ENCODE data around the gene DICER1.
"Not testable (repeated sequence)": the region's sequence is repeated elsewhere in the genome, so short reads cannot be mapped to it uniquely, and the experiment has no call there.

Gene DICER1

DNA sequence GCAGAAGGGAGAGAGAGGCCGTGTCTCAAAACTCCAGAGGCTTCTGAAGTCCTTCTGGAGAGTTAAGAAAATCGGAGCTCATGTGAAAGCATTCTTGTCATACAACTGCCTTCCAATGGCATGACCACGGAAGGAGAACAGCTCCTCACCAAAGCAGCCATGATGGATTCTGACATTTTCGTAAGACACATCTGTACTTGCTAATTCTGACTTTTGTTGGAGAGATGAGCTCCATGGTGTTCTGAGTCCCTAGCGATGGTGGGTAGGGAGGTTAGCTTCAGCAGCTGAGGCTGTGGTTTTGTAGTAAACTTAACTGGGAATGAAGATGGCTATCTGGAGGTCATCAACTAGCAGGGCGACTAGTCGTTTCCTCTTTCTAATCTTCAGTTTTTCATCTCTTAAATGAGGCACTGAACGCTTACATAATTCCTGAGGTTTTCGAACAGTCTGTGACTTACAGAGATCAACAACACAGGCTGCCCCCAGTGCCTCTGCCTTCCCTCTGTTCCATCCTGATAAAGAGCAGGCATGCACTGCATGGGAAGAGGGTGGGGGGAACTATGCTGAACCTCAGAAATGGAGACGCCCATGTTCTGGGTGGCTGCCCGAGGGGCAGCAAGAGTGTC, 28.6 kb upstream of the DICER1 start:
- no peak for DNase-seq (ENCODE audit: low spot score)

DNA sequence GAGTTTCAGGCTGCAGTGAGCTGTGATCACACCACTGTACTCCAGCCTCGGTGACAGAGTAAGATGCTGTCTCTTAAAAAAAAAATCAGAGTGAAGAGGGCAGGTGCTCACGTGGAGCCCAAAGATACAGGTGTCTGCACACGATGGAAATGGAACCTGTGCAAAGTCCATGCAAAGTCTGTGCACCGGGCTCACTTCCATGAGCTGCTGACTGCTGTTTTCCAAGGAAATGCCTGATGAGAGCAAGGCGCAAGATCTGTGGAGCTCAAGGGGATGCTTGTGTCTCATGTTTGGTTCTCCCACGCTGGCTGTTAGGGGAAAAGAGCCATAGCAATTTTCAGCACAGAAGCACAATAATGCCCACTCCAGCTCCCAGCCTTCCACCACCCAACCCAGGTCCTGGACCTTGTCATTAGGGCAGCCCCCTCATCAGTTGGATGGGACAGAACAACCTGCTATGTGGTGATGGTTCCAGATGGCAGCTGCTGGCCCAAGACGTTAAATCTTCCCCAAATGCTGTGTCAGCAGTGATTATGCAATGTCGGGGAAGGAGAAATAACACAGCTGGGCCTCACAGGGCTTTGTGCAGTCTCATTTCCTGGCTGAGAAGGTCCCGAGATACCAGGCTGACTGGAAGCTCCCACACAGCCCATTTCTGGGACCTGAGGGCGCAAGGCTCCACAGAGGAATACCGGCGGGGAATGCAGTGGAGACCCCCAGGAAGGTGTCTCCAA, 27.9 kb upstream of the DICER1 start:
- no peak for DNase-seq (ENCODE audit: low spot score)

DNA sequence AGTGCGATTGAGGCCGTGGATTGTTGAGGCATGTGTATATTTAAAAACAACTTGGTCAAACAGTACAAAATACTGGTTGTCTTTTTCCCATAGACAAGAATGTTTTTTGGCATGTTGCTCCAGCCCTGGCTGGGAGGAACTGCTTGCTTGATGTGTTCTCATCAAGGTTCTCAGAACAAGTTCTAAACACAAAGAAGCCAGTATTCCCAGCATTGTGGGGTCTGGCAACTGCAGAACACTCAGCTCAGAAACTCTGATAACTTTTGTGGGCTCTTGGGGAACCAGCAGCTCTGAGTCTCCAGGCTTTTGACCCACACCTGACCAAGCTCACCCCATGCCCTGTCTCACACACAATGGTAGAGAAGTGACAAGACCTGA, 27.1 kb upstream of the DICER1 start:
- DNase-seq (ENCODE audit: low spot score) = no peak

DNA sequence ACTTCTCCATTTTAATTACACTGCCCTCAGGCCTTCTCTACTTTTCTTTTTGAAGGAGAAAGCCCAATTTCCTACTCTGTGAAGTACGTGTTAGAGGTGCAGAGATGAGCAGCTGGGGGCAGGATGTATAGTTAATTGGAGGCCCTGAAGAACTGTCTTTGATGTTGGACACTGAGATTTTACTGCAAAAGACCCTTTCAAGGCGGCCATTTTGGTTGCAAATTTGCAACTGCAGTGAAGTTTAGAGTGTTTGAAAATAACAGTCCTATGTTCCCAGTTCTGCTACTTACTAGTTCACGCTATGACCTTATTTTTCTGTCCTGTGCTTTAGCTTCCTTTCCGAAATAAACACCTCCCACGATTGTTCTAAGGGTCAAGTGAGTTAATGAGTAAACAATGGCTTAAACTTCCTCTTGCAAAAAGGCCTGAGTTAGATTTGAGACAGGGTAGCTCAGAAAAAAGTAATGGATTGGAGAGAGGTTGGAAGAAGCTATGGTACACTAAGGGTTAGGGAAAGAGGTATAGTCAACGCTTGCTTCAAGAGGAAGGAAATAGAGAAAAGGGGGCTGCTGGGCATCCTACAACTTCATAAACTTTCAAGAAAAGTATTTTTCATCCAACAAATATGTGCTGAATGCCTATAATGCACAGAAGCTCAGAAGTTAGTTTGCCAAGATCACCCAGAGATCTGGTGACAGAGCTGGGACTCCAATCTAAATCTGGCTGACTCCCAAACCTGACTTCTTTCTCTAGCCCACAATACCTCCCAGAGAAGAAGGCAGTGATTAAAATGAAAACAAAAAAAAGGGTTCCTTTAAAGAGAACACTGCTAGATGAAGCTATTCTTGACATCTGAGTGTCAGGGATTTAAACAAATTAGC, 26.4 kb upstream of the DICER1 start:
- no peak for DNase-seq (ENCODE audit: low spot score)

DNA sequence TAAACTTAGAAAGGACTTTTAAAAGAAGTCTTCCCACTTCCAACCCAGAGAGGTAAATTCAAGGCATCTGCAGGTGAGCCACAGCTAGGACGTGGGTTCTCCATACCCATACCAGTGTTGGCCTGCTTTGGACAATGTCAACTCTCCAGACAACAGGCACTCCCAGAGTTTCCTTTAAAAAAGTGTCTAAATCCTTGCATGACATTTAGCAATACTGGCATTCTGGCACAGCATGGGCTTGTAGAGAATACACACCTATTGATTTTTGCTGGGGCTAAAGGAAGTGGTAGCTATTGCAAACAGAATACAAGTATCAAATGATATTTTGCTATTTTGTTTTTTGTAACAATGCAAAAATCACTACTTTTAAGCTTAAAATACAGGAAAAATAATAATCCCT, 25.8 kb upstream of the DICER1 start:
- no peak for DNase-seq (ENCODE audit: low spot score)

DNA sequence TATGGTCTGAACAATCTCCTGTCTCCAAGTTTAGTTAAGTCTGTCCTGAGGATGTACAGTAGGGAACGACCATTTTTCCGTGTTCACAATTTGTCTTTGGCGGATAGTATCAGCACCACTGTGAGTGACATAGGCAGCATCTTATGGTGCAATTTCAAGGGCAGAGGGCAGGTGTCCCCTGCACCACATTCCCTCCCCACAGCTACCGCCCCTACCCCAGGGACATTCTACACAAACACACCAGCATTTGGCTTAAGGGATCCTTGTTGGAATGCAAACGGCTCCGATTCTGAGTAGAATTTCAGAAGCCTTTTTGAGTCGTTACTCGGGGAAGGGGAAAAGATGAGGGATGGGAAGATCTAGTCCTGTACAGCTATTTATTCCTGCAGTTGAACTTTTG, 25.1 kb upstream of the DICER1 start:
- no peak for DNase-seq (ENCODE audit: low spot score)

DNA sequence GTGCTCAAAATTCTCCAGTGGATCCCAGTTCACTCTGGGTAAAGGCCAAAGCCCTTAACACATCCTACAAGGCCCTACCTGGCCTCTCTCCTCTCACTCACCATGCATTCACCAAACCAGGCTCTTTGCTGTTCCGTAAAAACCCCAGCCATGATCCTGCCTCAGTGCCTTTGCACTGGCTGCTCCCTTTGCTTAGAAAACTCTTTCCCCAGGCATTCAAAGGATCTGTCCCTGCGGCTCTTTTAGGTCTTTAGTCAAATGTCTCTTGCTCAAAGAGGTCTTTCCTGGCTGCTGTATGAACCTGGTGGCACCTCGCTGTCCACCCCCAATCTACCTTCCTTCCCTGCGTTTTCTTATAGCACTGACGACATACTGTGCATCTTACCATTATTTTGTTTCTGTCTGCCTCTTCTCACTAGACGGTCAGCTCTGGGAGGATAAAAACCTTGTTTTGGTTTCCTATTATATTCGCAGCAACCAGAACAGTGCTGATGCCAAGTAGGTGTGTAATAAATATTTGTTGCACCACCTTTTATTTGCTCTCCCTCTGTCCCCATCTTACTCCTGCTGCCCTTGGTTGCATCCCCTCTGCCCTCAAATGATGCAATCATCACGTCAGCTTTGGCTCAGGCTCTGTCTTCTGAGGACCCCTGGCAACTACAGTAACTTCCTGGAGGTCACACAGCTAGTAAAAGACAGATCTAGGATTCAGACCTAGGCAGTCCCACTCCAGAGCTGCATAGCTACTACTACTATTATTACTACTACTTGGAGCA, 23.8 kb upstream of the DICER1 start:
- DNase-seq (ENCODE audit: low spot score) = no peak

DNA sequence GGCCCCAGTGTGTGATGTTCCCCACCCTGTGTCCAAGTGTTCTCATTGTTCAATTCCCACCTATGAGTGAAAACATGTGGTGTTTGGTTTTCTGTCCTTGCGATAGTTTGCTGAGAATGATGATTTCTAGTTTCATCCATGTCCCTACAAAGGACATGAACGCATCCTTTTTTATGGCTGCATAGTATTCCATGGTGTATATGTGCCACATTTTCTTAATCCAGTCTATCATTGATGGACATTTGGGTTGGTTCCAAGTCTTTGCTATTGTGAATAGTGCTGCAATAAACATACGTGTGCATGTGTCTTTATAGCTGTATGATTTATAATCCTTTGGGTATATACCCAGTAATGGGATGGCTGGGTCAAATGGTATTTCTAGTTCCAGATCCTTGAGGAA, 18.3 kb upstream of the DICER1 start:
- not testable (repeated sequence) for DNase-seq (ENCODE audit: low spot score)

DNA sequence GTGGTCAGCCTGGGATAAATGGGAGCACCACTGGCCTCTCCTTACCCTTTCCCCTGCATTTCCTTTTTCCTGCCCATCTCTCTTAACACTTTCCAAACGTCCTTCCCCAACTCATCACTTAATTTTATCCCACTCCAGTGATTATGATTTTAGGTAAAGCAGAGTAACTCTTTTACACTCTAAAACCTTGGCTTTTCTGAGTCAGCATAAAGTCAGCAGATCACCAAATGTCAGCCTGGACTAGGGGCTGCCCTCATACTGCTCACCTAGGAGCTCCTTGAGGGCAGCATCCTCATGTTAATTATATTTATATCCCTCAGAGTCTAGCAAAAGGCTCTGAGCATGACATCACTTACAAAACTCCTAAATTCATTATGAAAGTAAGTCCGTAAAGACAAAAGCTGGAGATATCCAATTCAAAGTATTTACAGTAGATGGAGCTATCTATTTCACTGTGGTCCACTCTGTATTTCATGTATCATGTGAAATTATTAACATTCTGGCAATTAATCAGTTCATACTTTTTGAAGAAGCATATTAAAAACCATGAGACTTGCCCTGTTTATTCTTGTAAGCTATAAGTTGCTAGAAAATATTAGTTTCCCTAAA, 17.0 kb upstream of the DICER1 start:
- no peak for DNase-seq (ENCODE audit: low spot score)

DNA sequence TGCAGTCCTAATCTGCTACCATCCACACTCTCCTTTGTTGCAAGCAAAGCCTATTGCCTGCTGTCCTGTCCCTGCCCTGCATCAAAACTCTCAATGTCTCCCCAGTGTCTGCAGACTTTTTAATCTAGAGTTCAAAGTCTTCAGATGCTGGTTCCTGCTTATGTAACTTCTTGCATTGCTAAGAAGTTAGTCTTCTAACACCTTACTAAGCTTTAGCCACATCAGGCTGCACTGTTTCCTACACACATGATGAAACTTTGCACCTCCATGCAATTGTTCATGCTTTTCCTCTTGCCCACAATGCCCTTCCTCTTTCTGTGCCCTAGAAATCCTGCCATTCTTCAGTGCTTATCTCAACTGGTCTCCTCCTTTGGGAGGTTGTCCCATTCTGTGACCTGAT, 16.2 kb upstream of the DICER1 start:
- DNase-seq (ENCODE audit: low spot score) = no peak

DNA sequence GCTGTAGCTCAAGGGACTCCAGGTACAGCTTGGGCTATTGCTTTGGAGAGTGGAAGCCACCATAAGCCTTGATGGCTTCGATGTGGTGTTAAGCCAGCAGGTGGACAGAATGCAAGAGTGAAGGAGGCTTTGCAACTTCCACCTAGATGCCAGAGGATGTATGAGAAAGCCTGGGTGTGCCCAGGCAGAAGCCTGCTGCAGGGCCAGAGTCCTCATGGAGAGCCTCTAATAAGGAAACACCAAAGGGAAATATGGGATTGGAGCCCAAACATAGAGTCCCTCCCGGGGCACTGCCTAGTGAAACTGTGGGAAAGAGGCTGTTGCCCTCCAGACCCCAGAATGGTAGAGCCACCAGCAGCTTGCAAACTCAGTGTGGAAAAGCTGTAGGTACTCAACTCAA, 9.8 kb upstream of the DICER1 start:
- DNase-seq (ENCODE audit: low spot score) = no peak

DNA sequence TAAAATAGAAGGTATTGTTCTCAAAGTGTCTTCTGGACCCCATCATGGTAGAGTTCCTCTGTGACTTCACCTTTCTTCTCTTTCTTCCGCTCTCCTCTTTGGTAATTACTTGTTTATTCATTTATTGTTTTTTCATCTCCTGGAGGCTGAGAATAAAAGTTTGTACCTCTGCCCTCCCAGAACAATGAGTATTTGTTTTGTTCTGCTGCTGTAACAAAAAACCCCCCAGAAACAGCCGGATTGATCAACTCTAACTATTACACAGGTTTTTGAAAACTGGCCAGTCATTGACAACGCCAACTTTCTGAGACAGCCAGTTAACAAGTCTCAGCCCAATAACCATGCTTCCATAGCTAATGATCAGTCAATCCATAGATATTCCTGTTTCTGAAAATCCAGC, 8.2 kb upstream of the DICER1 start:
- DNase-seq (ENCODE audit: low spot score) = no peak

DNA sequence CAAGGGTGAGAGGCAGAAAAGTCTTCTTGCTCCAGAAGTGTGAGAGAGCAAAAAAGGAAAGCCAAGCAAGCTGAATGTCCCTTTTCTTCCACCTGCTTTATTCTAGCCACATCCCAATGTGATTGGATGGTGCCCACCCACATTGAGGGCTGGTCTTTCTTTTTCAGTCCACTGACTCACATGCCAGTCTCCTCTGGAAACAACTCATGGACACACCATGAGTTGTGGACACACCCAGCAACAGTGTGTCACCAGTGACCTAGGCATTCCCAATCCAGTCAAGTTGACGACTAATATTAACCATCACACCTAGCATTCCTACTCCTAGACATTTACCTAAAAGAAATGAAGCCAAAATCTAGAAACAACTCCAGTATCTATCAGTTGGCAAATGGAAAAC, 7.2 kb upstream of the DICER1 start:
- no peak for DNase-seq (ENCODE audit: low spot score)

DNA sequence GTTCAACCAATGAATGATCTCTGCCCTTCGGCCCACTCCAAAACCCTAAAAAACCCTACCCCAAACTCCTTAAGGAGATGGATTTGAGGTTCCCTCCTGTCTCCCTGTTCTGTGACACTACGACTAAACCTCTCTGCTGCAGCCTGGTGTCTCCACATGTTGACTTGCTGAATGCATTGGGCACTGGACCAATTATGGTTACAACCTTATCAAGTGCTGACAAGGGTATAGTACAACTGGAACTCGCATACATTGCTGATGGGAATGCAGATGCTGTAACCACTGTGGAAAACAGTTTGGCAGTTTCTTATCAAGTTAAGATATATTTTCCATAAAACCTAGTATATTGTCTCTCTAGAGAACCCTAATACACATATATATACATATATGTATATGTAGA, 6.3 kb upstream of the DICER1 start:
- DNase-seq (ENCODE audit: low spot score) = no peak

DNA sequence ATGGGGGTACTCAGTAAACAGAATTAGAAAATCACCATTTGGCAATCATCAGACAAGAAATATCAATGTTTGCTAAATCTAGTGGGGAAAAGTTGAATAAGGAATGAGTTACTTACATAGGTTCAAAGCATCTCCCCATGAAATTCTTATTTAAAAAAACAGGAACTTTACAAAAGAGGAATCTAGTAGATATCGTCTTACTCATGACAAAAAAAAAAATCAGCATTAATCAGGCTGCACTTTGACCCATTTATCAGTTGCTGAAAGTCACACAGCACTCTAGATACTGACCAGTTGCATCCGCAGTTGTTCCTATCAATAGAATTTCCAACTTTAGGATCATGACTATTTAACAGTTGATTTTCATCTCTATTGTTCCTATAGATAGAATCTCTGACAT, 5.8 kb upstream of the DICER1 start:
- no peak for DNase-seq (ENCODE audit: low spot score)

DNA sequence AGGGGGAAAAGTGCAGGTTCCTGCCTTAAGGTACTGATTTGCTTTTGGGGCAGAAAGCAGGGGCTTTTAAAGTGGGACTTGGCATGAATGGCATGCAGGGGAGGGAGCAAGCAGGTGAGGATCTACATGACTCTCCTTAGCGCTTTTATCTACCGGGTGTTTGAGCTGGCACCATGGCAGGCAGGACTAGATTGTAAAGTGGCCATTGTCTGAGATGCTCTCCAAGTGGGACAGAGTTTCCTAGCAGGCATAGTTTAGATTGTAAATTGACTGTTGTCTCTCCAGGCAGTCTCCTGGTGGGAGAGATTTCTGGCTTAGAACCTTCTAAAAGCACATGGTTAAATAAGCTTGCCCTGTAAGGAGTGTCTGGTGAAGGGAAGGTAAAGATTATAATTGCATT, 5.3 kb upstream of the DICER1 start:
- DNase-seq (ENCODE audit: low spot score) = no peak

DNA sequence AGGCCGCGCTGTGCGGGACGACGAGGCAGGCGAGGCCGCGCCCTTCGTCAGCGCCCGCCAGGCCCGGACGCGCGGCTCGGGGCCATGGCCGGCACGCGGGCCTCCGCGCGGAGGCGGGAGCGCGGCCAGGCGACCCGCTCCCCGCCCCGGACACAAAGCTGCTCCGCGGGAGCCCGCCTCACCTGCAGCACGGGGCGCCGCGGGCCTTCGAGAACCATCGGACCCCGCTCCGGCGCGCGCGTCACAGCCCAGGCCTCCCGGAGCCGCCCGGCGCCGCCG, 342 bp downstream of the DICER1 start:
- DNase-seq (ENCODE audit: low spot score) = no peak

DNA sequence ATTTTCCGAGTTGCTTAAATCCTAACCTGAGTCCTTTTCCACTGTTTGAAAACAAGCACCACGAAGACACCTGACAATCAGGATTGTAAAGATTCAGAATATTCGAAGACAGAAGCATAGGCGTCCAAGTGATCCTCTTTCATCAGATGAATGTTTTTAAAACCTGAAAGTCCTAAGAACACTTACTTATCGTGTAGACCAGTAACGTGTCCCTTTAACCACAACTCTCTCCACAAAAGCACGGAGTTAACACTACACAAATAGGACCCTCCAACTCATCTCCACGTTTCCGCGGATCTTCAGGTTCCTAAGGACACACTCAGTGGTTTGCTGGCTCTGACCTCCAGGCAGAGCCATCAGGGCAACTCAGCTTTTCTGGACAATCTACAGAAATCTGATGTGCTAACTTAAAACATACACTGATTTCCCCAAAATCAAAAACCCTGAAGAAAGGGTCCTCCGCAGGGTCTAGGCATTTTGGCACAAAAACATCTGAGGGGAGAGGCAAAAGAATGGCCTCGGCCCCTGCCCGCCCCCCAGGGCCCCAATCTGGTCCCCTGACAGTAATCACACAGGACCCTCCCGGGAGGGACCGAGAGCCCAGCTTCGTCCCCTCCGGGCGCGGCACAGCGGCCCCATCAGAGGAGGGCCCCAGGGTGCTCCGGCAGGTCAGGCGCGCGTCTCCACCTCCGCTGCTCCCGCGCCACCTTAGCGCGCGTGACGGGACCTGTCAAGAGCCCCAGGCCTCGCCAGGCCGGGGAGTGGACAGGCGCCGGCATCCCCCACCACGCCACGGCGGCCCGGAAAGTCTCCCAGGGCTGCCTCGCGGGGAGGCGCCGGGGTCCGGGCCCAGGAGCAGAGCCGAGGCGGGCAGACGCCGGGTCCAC, 925 bp downstream of the DICER1 start:
- DNase-seq (ENCODE audit: low spot score) = peak; percentile 12

DNA sequence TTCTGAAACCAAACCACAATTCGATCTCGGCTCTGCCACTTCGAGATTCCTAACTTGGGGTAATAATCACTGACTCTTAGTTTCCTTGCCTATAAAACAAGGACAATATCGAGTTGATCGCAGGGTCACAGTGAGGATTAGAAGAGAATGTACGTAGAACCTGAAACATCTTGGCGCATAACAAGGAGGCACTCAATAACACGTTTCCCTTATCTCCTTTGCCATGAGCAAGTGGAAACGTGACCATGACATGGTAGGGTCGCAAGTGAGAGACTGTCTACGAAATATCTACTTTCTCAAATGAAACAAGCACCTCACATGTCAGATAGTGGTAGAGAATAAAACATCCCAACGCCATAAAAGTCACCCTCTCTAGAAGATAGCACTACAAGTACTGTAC, 2.3 kb downstream of the DICER1 start:
- DNase-seq (ENCODE audit: low spot score) = no peak

DNA sequence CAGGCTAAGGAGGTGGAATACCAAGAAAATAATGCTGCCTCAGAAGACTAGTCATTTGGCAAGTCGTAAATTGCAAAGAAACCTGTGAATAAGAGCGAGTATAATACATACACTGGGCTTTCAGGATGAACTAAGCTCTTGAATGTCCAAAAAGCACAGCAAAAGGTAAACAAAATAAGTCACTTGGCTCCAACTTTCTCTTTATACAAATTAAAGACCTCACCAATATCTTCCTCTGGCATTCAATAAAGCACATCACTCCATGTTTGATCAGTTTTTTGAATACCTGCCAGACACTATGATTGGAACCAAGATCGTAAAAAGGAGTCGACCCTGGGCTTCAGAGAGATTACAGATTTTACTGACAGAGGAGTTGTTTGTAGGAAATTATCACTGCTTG, 3.5 kb downstream of the DICER1 start:
- DNase-seq (ENCODE audit: low spot score) = no peak

DNA sequence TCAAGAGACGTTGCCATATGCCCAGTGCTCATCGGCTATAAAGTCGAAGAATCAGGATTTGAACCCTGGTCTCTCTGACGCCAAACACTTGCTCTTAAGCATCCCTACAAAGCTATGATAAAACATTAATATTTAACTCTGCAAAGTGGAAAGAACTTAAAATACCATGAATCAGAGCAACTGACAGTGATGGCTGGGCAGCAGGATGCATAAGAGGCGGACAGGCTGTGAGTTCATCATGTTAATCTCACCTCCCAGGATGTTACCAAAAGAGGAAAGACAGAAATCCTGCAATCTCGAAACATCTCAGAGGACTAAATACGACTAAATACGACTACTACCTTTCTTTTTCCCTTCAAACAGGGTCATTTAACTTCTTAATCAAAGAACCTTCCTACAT, 5.8 kb downstream of the DICER1 start:
- DNase-seq (ENCODE audit: low spot score) = no peak
